VCaP (cell line): ENCODE measurements around the gene SPRYD3.
A peak's percentile ranks its signal among the peaks of the same experiment; 100 is the strongest.

ENCODE experiments used
- H3K27ac ChIP-seq: fragments of 450-650 bp; 2 replicates; pipeline ENCODE4 v1.5.1; 2017
- TF ChIP-seq, protein P1 (sequence below): fragments of 450-650 bp; conservative IDR thresholded peaks from 2 replicates; pipeline ENCODE4 v1.5.1; 2017; ENCODE audit warnings: mild to moderate bottlenecking, moderate library complexity

SPRYD3 gene

GRCh38 chr12:53100466-53101151 is 21.4 kb upstream of the SPRYD3 start:
- no peak overlapping the region for H3K27ac ChIP-seq
- TF ChIP-seq, protein P1, sequence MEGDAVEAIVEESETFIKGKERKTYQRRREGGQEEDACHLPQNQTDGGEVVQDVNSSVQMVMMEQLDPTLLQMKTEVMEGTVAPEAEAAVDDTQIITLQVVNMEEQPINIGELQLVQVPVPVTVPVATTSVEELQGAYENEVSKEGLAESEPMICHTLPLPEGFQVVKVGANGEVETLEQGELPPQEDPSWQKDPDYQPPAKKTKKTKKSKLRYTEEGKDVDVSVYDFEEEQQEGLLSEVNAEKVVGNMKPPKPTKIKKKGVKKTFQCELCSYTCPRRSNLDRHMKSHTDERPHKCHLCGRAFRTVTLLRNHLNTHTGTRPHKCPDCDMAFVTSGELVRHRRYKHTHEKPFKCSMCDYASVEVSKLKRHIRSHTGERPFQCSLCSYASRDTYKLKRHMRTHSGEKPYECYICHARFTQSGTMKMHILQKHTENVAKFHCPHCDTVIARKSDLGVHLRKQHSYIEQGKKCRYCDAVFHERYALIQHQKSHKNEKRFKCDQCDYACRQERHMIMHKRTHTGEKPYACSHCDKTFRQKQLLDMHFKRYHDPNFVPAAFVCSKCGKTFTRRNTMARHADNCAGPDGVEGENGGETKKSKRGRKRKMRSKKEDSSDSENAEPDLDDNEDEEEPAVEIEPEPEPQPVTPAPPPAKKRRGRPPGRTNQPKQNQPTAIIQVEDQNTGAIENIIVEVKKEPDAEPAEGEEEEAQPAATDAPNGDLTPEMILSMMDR = no peak

DNA sequence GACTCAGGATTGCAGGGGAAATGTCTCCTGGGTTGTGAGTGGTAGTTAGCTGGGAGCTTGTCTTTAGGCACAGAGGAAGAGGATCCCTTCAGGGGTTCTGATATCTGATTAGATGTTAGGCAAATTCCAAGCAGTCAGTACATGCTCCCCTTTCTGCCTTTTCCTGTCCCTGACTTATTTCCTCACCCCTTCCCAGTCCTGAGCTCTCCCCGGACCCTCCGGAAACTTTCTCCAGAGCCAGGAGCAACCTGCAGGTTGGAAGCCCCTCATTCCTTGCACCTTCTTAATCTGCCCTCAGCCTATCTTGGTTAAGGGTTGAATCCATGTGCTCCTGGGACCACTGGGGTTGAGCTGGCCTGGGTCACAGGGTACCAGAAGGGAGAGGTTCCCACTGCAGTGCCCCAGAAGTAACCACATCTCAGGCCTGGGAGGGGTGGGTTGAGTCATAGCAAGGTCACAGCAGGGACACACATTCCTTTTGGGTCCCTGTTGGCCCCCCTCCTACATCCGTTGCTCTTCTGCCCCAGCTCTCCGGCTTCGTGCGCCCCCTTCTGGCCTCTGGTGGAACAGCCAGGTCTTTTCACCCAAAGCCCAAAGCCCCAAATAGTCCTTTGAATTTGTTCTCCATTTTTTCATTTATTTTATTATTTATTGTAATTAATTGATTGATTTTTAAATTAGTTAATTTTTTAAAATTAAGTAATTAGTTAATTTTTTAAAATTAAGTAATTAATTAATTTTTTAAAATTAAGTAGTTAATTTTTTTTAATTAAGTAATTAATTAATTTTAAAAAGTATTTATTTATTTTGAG is 20.1 kb upstream of the SPRYD3 start:
- TF ChIP-seq, protein P1 = peak; percentile 98
- no peak overlapping the region for H3K27ac ChIP-seq

DNA sequence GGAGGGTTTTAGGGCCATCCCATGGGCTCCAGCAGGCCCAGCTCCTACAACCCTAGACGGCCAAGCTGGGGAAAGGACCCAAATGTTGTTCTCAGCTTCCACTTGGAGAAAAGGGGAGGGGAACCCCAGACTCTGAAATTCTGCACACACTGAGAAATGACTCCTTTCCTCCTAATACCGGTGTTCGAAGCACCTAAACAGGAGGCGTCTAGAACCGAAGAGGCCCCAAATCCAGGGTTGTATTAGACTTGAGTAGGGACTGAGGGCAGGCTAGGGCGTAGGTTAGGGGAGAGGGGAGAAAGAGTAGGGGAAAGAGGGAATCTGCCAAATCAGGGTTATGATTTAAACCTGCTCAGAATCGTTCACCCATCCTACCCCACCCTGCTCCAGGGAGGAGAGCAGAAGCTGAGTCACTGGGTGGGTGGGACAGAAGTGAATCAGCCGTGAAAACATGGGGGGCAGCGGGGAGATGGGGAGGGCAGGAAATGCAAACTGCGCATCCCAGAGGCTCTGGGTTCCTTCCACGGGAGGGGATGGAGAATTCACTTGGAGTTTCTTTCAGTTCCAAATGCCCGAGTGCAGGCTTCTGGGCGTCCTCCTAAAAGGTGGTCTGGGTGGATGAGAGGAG is 19.3 kb upstream of the SPRYD3 start:
- TF ChIP-seq, protein P1 = no peak
- H3K27ac ChIP-seq = peak overlapping the region; percentile 45; the same call in 1 of the 2 replicates

DNA sequence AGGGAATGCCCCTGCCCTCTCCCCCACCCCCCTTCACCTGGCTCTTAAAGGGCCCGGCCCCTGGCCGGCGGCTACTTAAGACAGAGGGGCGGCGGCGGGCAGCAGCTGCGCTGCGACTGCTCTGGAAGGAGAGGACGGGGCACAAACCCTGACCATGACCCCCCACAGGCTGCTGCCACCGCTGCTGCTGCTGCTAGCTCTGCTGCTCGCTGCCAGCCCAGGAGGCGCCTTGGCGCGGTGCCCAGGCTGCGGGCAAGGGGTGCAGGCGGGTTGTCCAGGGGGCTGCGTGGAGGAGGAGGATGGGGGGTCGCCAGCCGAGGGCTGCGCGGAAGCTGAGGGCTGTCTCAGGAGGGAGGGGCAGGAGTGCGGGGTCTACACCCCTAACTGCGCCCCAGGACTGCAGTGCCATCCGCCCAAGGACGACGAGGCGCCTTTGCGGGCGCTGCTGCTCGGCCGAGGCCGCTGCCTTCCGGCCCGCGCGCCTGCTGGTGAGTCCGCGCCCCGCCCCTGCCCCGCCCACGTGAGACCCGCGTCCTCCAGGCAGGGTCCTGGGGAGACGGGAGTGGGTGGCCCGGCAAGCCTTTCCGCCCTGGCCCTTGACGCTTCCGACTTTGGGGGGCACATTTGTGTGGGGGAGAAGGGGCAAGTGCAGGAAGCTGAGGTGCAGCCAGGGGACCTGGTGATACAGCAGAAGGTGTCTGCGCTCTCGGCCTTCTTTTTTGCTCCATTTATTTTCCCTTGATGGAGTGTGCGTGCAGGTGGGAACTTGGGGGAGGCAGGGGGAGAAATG is 18.6 kb upstream of the SPRYD3 start, which contains the start of gene IGFBP6:
Gene IGFBP6, plus strand, starts transcription at position 104 of the 790 bp plus-strand sequence. Its CDS starts 51 bp downstream, at position 155.
- H3K27ac ChIP-seq = peak within 1 kb of the TSS; percentile 45; the same call in 1 of the 2 replicates

GRCh38 chr12:53097207-53097563 is 18.0 kb upstream of the SPRYD3 start:
- H3K27ac ChIP-seq = peak overlapping the region; percentile 45; the same call in 1 of the 2 replicates
- TF ChIP-seq, protein P1 = no peak

More for the DNA sequence above, 18.6 kb upstream of the SPRYD3 start, which contains the start of gene IGFBP6:
- TF ChIP-seq, protein P1 = no peak

GRCh38 chr12:53096759-53097158 is 17.6 kb upstream of the SPRYD3 start:
- TF ChIP-seq, protein P1 = no peak
- no peak overlapping the region; the same call in 1 of the 2 replicates for H3K27ac ChIP-seq
